HG03139 (cell line): ENCODE data around the gene TFCP2.

ENCODE experiments used
- ATAC-seq: cut with Tn5 transposase; IDR thresholded peaks from one replicate; pipeline ENCODE4 v1.9.1; 2021; ENCODE audit not compliant: unreplicated experiment

Gene TFCP2

DNA sequence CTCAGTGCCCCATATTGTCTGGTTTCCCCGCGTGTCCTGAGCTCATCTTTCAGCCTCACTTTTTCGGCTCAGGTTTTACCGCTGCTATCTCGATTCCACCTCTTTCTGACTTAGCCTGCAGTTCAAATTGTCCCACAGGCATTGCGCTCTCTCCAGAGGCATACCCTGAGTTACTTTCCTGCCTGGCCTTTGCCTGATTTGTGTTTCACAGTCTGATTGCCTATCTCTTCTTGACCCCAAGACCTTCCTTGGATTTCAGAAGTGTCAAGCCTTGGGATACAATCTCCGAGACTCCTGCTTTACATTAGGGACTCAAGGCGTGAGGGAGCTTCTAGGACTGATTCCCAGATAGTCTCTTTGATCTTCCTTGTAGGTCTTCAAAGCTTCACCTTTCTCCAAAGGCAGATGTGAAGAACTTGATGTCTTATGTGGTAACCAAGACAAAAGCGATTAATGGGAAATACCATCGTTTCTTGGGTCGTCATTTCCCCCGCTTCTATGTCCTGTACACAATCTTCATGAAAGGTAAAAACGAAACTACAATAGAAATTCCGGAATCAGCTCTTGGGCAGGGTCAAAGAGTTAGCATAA, 124.2 kb downstream of the TFCP2 start:
- ATAC-seq: no peak

DNA sequence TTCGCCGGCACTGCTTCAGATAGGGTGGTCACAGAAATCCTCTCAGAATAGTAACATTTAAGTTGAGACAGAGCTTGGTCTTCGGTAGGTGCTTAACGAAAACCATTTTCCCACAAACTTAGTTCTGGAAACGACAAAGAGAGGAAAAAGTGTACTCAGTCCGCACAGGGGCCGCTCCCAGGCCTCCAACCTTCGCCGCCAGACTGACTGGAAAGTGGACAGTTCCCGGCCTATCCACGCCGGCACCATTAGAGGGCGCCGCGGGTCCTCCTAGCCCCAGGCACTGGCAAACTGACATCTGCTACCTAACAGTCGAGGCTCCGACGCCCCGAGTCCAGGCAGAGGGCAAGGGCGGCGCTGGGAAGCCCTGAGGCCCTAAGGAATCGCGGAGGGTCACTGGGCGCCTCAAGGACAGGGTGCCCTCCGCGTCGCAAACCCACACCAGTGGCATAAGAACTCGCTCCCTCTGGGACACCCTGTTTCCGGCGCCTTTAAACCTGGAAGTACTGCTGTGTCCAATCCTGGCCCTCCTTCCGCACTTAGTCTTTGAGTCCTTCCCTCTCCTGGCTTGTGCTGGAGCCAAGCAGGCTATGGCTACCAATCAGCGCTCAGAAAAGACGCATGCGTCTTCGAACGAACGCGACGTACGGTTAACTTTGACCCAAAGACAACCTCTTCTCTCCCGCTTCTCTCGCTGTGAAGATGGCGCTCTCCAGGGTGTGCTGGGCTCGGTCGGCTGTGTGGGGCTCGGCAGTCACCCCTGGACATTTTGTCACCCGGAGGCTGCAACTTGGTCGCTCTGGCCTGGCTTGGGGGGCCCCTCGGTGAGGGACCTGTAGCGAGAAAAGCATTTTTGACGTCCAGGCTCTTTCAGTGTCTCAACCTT, 125.0 kb downstream of the TFCP2 start, which contains the start of gene LETMD1:
Gene LETMD1 (plus strand): TSS at position 673 of the 886 bp plus-strand sequence. CDS start 30 bp downstream, at position 703.
- ATAC-seq: peak; percentile 96
